HG02885 (cell line): ENCODE data around the gene NRXN3.
"Not testable (repeated sequence)": the region's sequence is repeated elsewhere in the genome, so short reads cannot be mapped to it uniquely, and the experiment has no call there.

Experiments used
- ATAC-seq: cut with Tn5 transposase; IDR thresholded peaks from one replicate; pipeline ENCODE4 v1.9.1; 2021; ENCODE audit warnings: mild to moderate bottlenecking; ENCODE audit not compliant: unreplicated experiment, poor library complexity

NRXN3 gene

GRCh38 chr14:79084861-79085260 lies 914.7 kb downstream of the NRXN3 start:
- no peak for ATAC-seq

GRCh38 chr14:79089576-79089975 lies 919.4 kb downstream of the NRXN3 start:
- no peak for ATAC-seq

DNA sequence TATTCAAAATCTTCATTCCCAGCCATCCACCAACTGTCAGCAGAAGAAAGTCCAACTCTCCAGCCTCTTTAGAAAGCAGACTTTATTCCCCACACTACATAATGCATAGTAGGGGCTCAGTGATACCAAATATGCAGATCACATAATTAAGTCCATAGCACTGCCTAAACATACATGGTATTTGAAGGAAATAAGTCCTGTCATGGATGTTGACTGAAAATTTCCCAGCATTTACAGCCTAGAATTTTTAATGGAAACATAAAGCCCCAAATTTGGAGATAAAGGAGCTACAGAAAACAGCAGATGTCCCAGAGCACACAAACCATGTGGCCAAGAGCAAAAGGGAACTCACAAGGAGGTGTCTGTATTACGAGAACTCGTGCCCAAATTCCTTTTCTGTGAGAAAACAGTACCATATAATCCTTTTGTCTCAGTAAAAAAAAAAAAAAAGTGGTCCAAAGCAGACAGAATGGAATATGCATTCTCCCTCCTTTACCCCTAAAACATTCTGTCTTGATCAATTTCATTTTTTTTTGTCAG lies 920.5 kb downstream of the NRXN3 start:
- ATAC-seq = no peak

- ATAC-seq = no peak
These were observed 921.3 kb downstream of the NRXN3 start for GRCh38 chr14:79091381-79091963.

- ATAC-seq = no peak
These were observed 923.4 kb downstream of the NRXN3 start for GRCh38 chr14:79093531-79093930.

DNA sequence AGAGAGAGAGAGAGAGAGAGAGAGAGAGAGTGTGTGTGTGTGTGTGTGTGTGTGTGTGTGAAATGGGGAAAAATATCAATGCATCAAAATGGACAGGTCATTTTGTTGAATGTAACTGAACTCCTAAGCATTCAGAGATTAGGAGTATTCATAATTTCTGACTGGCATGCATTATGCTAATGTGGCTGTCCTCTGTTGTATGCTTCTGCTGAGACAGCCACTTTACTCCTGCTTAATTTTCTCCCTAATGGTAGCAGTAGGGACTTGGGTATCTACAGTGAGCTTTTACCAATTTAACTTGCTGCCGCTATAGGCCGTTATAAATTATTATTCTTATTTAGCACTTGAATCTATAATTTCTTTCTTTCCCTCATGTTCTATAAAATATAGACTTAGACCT lies 924.8 kb downstream of the NRXN3 start:
- no peak for ATAC-seq

DNA sequence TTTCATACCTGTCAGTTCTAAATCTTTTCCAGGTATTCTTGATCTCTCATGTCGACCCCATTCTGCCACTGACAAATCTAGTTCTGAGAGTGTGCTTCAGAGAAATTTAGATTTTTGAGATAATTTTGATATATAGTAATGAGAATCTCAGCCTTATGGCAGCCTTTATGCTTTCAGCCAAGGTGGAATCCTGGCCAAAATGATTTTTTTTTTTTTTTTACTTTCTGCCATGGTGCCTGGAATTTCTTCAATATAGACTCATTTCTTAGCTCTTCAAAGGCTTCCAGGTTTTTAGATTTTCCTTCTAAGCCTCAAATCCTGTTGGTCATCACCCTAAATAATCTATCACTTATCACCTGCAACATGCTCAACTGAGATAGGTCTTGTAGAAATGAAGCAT lies 926.6 kb downstream of the NRXN3 start:
- ATAC-seq = no peak

- no peak for ATAC-seq
These were observed 928.2 kb downstream of the NRXN3 start for GRCh38 chr14:79098324-79098723.

GRCh38 chr14:79100578-79100977 lies 930.4 kb downstream of the NRXN3 start:
- ATAC-seq = no peak

GRCh38 chr14:79101388-79101787 lies 931.2 kb downstream of the NRXN3 start:
- no peak for ATAC-seq

- ATAC-seq = no peak
These were observed 933.6 kb downstream of the NRXN3 start for GRCh38 chr14:79103764-79104163.

DNA sequence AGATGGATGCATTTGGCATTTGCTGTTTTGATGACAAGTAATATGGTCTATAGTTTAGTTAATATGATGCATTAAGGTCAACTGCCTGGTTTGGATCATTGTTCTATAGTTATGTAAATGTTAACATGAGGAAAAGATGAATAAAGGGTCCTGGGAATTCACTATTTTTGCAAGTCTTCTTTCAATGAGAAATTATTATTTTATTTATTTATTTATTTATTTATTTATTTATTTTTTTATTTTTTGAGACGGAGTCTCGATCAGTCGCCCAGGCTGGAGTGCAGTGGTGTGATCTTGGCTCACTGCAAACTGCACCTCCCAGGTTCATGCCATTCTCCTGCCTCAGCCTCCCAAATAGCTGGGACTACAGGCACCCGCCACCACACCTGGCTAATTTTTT lies 940.4 kb downstream of the NRXN3 start:
- ATAC-seq = not testable (repeated sequence)

DNA sequence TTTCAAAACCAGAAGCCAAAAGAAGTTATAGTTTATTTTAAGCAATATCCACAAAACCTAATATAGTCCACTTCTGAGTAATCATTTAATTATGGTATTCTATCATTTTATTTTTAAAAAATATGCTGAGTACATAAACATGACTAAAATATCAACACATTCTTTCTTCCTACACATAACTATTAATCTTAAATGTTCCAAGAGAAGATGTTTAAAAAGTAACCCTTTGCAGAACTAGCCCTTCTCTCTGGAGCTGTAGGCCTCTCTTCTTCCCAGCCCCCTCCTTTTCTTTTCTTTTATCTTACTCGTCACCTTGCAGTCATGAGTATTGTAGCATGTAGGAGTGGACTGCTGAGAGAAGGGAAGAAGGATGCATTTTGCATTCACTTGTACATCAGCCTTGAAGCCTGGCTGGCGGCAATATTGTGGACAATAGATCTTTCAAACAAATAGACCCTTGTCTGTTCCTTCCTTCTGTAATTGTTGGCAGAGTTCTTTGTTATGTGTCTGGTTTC lies 941.9 kb downstream of the NRXN3 start:
- ATAC-seq = no peak

GRCh38 chr14:79117561-79117960 lies 947.4 kb downstream of the NRXN3 start:
- no peak for ATAC-seq

DNA sequence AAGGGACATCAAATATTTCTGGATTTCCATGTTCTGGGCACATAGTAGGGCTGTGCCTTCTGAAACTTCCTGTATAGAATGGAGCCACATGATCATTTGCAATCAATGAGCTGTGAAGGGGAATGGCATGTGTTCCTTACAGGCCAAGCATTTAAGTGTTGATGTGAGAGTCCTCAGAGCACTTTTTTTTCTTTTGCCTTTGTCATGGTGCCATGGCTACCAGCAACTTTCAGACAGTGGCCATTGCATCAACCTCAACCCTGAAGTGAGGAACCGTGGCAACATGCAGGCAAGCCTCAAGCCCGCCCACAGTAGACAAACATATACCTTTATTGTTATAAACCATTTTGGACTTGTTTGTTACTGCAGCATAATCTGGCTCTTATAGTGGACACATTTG lies 948.1 kb downstream of the NRXN3 start:
- no peak for ATAC-seq

DNA sequence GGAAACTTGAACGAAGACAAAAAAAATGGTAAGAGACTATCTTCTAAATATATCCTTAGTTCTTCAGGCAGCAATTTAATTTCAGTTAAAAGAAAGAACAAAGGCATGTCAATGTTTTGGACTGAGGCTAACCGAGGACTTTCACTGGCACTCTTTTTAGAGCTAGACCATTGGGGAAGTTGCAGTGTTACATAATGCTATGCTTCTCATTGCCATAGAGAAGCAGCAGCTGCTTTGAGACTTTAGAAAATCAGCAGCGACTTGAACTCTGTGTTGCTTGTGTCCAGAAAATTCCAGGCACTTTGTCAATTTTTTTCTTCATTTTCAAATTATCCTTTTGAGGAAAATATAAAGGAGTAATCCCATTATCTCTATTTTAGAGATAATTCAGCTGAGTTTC lies 964.2 kb downstream of the NRXN3 start:
- ATAC-seq = no peak

DNA sequence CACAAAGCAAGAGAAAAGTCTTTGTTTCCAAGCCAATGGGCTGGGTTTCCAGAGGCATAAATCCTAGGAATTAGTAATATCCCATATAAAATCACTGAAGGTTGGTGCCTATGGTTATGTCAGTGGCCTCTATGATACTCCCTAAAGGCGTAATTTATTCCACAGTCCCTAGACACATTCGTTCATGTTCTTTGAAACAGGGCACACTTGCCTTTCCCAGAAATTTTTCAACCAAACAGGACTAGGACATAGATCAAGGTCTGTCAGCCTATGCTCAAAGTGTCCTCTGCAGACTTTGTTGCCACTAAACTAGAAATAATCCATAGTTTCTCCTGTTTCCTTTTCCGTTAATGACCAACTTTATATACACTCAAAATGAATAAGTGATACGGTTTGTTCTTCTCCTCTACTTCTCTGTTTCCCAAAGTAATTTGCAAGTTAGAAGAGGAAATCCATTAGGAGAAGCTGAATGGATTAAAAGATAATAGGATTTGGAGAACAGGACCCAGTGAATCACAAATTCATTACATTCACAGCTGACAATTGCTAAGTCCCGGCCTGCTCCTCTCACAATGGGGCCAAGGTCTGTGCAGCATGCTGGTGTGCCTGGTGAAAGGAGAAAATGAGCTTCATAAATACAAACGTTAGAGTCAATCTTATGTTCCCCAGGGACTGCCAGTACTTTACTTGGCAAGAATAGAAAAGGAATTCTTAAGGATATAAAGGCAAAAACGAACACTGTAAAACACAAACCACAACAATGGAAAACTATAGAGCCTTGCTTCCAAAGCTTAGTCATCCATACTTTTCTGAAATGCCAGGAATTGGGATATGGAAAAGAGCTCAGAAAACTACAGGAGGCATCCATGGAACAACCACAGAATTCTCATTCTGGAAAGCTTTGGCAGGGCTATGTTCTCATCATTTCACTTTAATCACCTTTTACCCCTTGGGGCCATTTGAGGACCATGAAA lies 966.2 kb downstream of the NRXN3 start:
- no peak for ATAC-seq

- ATAC-seq = no peak
These were observed 966.9 kb downstream of the NRXN3 start for GRCh38 chr14:79137045-79137430.

GRCh38 chr14:79137836-79138235 lies 967.7 kb downstream of the NRXN3 start:
- no peak for ATAC-seq

DNA sequence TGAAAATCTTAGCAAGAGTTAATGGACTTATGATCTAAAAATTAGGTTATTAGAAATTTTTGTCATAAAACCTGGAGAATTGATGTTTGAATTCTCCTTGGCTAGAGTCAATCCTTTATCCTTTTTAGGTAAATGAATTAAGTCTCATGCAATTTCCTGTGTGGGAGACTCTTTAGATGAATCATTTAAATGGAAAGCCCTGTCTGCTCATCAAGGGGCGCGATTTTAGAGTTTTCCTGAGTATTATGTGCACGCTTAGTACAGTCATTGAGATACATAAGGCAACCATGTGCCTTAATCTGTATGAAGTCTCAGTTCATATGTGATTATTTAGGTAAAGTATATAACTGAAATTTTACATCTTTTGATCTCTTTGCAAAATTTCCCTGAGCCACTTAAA lies 974.7 kb downstream of the NRXN3 start:
- ATAC-seq = no peak

GRCh38 chr14:79150226-79150625 lies 980.1 kb downstream of the NRXN3 start:
- no peak for ATAC-seq
